Effector CD8-positive, alpha-beta T cell (primary cell): ENCODE results near the gene PATJ.
A peak's percentile ranks its signal among the peaks of the same experiment; 100 is the strongest.
"Not testable (repeated sequence)": the region's sequence is repeated elsewhere in the genome, so short reads cannot be mapped to it uniquely, and the experiment has no call there.

Experiments
- DNase-seq: peaks from one replicate; lab custom pipeline; 2025; lab: John Stamatoyannopoulos, UW

The PATJ gene

DNA sequence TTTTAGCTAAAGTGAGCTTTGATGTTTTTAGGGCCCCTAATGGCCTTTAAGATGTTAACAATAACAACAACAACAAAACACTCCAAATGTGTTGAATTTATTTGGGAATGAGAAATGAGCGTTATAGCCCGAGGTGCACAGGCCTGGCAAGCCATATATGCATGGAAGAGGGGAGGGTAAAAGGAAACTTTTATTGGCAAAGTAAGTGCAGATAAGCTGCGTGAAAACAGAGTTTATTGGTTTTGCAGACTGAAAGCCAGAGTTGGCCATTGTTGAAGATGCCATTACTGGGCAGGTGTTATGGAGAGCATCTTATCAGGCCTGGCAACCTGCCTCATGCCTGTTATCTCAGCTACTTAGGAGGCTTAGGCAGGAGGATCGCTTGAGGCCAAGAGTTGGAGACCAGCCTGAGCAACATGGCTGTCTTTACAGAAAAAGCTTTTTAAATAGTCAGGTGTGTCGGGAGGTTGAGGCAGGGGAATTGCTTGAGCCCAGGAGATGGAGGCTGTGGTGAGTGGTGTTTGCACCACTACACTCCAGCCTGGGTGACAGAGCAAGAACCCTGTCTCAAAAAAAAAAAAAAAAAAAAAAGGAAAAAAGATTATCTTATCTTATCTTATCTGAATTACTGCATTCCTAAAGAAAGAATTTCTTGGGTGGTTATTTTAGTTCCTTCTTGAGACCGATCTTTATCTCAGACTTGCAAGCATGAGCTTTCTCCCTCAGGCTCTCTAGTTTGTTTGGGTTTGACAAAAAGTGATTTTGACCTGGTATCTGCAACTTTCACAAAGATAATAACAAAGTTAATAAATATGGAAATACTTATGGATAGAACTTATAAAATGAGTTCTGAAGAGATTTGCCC is 1.7 kb downstream of the PATJ start:
- DNase-seq, result no peak

DNA sequence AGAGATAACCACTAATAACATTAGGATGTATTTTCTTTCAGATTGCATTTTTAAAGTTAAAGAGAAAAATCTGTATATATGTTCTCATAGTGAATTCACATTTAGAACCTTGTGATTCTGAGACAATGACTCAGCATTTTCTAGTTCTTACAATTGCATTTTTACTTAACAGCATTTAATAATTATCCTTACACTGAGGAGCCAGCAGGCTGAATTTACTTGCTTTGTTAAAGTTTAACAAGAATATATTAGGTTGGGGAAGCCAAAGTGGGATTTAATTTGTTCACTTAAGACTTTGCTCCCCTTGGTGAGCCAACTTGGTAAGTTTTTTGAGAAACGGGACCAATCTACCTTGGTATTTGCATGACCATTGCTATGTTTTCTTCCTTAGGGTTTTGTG is 4.5 kb downstream of the PATJ start:
- DNase-seq, result no peak

DNA sequence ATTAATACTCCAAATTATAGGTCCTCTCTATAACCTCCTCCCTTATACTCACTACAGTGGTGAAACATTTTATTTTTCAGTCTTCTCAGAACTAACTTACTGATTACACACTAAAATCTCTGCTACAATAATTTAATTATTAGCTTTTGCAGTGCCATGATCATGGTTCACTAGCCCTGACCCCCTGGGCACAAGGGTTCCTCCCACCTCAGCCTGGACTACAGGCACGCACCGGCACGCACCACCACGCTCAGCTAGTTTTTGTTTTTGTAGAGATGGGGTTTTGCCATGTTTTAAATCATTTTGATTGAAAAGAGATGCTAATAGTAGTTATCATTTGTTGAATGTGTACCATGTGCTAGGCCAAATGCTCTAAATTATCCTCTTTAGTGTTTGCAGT is 6.3 kb downstream of the PATJ start:
- DNase-seq, result no peak

DNA sequence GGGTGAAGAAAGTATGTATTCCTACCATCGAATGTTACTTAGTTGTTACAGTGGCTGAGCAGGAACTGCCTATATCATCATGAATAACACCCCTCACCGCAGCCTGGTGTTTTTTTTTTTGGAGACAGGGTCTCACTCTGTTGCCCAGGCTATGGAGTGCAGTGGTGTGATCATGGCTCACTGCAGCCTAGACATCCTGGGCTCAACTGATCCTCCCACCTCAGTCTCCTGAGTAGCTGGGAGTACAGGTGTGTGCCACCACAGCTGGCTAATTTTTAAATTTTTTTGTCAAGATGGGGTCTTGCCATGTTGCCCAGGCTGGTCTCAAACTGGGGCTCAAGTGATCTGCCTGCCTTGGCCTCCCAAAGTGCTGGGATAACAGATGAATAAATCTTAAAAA is 7.3 kb downstream of the PATJ start:
- no peak for DNase-seq

DNA sequence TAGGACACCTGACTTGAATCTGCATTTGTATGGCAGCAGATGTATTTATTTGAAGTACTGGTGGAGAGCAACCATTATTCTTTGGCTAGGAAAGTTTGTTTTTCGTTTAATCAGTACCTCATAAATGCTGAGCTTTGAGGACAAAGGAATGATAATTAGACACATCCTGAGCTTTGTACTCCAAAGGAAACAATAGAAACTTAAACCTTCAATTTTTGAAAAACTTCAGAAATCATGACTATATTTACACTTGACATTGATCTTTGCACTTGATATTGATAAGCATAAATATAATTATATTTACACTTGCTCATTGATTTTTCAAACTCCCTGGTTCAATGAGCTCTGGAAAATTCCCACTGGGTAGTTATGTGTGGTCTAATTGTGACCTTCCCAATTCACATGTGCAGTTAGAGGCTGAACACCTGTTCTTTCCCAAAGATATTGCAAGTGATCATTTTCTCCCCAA is 10.7 kb downstream of the PATJ start:
- DNase-seq, result no peak

DNA sequence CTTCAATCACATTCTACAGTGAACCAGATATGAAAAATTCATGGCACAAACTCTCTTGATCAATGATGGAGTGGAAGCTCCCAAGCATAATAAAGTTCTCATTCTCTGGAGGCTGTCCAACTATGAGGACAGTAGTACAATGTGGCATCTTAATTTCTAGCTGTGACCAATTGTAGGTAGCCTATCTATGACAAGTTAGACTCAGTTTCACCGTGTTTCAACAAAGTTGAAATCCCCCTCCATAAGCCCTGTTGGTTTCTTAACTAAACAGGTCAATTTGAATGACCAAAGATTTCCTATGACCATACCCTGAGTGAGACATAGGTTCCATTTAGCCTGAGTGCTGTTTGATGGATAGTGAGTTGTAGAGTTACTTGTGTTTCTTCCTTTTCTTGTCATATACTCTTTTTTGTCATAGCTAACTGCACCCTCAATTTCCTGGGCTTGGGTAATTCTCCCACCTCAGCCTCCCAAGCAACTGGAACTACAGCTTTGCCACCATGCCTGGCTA is 11.8 kb downstream of the PATJ start:
- DNase-seq, result no peak

DNA sequence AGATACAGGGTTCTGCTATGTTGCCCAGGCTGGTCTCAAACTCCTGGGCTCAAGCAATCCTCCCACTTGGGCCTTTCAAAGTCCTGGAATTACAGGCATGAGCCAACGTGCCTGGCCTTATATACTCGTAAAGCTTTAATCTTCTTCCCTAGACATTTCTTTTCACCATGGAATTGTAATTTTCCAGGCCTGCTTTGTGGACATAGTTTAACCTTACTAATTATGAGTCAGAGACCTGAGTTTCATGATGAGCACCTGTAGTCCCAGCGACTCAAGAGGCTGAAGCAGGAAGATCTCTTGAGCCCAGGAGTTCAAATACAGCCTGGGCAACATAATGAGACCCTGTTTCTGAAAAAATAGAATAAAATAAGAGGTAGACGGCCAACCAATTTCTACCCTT is 12.3 kb downstream of the PATJ start:
- no peak for DNase-seq

DNA sequence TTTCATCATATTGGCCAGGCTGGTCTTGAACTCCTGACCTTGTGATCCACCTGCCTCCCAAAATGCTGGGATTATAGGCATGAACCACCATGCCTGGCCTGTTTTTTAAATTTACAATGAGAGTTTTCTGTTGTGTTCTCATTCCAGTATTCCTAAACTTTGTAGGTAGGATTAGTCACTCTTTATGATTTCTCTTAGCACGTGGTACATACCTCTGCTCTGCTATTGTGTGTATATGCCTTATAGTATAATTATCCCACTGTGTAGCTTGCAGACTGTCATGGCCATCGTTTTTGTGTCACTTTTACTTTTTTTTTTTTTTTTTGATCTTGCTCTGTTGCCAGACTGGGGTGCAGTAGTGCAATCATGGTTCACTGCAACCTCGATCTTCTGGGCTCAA is 14.5 kb downstream of the PATJ start:
- no peak for DNase-seq

DNA sequence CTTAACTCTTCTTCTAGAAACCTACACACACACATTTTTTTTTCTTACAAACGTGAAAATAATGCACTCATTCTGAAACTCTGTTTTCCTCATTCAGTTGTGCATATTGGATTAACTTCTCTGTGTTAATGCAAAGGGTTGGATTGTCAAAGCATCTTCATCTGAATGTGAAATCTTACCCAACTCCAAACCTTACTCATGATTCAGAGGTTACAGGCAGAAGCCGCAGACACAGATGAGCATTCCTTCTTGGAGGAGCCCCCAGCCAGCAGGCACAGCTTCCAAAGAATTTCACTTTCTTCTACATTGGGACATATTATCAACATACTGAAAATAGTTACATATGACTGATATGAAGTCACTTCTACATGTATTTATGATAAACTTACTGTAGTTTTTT is 15.7 kb downstream of the PATJ start:
- DNase-seq, result no peak

DNA sequence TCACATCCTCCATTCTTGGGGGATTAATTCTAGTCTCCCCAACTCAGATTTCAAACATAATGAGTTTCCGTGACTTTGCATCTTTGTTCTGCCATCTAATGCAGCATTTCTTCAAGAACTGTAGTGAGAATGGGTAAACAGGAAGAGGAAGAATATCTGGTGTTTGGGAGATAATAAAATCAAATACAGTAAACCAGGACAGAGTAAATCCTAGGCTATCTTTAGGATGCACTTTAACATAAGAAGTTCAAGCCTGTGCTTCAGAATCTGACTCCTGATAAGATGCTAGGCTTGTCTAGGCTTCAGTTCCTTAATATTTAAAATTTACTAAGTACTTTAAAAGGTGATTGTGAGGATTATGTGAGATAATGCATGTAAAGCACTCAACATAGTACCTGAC is 27.9 kb downstream of the PATJ start:
- no peak for DNase-seq

DNA sequence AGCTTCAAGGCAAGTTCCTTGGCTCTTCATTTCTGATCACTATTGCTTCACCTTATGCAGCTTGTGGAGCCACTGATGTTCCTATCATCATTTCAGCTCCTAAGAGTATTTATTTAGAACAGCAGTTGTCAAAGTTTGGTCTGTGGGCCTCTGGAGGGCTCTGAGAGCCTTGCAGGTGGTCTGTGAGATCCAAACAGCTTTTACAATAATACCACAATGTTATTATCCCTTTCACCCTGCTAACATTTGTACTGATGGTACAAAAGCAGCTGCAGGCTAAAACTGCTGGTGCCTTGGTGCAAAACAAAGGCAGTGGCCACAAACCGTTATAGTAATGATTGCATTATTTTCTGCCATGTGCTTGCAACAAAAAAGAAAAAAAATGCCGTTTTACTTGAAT is 33.8 kb downstream of the PATJ start:
- no peak for DNase-seq

DNA sequence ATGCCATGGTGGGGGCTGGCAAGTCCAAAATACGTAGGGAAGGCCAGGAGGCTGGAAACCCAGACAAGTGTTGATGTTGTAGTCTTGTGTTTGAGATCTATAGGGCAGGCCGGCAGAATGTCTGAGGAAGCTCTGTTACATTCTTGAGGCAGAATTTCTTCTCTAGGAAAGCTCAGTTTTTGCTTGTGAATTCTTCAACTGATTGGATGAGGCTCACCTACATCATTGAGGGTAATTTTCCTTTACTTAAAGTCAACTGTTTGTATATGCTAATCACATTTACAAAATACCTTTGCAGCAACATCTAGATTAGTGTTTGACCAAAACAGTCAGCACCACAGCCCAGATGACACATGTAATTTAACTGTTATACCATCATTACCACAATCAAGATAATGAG is 37.0 kb downstream of the PATJ start:
- DNase-seq, result no peak

DNA sequence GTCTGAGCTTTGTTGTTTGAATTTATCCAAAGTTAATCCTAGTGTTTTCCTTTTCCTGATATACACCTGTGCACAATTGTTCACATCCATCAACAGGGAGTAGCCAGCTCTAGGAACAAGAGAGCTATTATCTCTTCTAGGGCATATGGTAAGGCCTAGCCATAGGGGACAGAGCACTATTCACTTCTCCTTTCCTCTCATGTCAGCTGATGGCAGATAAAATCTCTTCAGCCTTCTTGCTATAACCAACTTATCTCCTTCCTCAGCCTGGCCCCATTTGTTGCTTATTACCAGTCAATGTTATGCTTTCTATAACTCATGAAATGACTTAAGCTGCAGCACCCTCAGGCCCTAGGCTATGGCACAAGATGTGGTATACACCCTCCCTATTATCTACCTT is 38.9 kb downstream of the PATJ start:
- DNase-seq, result no peak

DNA sequence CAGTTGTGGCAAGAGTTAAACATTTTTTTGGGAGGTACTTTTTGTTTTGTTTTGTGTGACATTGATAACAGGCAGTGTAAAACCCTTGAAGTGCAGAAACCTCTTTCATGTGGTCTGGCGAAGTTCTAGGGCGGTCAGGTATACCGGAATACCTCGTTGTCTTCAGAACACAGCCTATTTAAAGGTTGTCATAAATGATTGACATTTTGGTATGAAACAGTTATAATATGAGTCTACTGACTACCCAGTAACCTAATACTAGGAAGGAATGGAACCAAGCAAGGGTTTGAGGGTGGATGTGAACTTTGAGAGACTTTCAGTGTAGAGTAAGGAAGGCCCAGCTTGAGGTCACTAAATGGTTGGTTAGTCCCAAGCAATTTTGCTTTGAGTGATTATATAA is 40.5 kb downstream of the PATJ start:
- DNase-seq, result peak; percentile 42

DNA sequence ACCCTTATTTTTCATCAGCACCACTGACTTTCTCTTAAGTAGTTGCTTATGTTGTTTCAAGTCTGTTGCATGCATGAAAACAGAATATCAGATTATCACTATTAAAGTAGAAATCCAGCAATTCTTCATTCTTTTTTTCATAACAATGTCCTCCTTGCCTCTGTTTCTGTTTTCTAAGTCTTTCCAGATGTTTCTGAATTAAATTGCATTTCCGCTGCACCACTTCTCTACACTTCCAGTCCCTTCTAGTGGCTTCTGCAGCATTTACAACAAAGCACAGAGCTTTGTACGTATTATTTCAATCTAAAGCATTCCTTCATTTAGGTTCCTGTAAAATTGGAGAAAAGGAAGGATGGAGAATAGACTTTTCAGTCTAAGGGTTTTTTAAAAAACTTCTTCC is 42.4 kb downstream of the PATJ start:
- DNase-seq, result no peak

DNA sequence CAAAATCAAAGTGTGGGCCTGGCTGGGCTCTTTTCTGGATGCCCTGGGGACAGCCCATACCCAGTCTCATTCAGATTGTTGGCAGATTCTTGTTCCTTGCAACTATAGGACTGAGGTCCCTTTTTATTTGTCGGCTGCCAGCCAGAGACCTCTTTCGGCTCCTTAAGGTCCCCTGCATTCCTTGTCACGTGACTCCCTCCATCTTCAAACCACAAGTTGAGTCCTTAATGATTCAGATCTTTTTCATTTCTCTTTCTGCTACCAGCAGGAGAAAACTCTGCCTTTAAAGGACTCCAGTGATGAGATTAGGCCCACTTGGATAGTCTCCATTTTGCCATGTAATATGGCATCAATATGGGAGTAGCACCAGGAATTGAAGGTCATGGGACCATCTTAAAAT is 48.6 kb downstream of the PATJ start:
- DNase-seq, result no peak

DNA sequence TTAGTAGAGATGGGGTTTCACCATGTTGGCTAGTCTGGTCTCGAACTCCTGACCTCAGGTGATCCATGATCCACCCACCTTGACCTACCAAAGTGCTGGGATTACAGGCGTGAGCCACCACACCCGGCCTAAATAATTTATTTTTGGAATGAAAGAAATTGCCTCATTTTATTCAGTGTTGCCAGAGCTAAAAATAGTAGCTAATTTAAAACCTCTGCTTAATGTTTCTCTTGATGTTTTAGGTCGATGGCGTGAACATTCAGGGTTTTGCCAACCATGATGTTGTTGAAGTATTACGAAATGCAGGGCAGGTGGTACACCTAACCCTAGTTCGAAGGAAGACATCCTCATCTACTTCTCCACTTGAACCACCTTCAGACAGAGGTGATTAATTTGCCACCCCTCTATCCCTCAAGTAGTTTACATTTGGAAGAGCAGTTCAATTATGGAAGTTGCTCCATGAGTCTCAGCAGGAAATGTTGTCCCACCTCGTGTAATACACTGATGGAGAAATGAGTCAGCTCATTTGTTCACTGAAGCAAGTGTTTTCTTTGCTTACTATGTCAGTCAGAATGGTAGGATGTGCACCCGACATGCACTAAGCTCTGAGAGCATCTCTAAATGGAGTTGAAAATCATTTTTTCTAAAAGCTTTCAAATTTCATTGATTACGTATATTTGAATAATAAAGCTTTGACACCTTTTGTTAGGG is 54.9 kb downstream of the PATJ start:
- no peak for DNase-seq

DNA sequence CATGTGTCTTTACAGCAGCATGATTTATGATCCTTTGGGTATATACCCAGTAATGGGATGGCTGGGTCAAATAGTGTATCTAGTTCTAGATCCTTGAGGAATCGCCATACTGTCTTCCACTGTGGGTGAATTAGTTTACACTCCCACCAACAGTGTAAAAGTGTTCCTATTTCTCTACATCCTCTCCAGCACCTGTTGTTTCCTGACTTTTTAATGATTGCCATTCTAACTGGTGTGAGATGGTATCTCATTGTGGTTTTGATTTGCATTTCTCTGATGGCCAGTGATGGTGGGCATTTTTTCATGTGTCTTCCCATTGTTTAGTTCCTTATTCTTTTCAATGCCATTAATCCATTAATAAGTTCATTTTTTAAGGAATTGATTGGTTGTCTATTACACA is 58.8 kb downstream of the PATJ start:
- DNase-seq, result not testable (repeated sequence)

DNA sequence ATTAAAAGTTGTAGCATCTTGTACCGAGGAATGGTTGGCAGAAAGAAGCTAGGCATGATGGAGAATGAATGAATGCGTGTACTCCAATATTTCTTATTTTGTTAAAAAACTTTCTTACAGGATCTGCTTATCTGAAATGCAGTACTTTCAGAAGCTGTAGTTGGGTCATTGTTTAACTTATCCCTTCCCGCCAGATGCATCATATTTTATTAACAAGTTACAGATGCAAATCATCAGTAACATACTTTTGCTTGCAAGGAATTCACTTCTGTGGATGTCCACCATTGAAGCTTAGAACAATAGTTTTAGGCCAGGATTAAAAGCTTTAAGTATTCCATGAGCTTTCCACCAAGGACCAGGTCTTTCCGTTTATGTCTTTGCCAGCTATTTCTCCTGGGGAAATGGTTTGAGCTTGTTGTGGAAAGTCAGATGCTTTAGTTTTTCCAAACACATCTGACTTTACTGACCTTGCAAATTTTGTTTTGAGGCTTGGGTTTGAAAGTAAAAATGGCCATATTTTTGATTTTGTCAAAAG is 65.4 kb downstream of the PATJ start:
- DNase-seq, result no peak

DNA sequence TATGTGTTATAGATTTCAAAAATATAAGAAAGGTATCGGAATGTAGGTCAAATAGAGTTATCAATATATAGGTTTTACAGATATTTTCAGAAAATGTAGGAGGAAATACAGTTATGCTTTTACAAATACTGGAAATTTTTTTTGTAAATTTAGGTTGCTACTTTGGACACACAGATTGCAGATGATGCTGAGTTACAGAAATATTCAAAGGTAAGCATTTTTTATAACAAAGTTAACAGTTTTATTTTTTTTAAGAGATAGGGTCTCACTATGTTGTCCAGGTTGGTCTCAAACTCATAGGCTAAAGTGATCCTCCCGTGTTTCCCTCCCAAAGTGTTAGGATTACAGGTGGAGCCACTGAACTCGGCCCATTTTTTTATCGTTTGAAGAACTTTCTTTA is 66.0 kb downstream of the PATJ start:
- no peak for DNase-seq

DNA sequence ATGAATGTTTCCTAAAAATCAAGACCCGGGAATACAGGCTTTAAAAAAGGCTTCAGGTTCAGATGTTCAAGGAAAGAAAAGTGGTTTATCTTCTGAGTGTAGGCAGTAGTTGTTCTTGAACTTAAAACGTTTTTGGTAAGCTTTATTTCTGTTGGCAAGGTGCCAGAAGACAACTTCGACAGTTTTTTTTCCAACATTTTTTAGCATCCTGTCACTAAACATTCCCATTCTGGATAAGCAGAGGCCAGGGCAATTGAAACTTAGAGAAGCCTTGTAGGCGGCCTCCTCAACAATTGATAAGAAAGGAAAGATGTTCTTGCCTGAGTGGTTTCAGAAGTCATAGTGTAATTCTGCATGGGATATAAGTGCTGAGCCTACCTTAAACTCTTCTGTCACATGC is 66.7 kb downstream of the PATJ start:
- DNase-seq, result no peak

DNA sequence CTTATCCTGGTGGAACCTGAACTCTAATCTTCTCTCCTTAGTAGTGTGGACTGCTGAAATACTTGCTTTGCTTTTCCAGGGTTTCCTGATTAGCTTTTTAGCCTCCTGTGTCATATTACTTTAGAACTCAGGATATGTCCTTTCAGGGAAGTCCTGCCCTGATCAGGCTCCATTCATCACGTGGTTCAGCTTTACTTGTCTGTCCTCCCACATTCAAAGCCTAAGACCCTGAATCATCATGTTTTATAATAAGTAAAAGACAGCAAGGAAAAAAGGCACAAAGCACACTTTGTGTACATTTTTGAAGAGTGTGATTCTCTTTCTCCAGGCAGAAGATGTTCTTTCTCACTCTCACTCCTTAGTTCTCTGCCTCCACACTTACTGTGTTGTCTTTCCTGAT is 70.6 kb downstream of the PATJ start:
- no peak for DNase-seq

DNA sequence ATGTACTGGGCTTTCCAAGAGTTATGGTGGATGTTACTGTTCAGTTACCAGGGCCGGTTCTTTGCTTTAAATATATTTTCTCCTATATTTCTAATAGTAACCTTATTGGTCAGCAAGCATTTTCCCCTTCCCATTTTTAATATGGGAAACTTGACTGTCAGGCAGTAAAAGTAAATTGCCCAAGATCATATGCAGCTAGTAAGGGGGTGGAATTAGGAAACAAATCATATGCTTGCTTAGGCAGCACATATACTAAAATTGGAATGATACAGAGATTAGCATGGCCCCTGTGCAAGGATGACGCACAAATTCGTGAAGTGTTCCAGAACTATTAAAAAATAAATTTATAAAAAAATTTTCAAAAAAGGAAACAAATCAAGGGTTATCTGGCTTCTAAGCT is 73.9 kb downstream of the PATJ start:
- no peak for DNase-seq
